Measurements from ENCODE around the gene ZNF335. TPM values are rescaled to one million over a fixed set of nuclear protein-coding genes. Genes with fewer than 3 reads are reported as not detected.

Gene ZNF335
- total RNA-seq, 1 donor from 2014 or later = 24.1 TPM

DNA sequence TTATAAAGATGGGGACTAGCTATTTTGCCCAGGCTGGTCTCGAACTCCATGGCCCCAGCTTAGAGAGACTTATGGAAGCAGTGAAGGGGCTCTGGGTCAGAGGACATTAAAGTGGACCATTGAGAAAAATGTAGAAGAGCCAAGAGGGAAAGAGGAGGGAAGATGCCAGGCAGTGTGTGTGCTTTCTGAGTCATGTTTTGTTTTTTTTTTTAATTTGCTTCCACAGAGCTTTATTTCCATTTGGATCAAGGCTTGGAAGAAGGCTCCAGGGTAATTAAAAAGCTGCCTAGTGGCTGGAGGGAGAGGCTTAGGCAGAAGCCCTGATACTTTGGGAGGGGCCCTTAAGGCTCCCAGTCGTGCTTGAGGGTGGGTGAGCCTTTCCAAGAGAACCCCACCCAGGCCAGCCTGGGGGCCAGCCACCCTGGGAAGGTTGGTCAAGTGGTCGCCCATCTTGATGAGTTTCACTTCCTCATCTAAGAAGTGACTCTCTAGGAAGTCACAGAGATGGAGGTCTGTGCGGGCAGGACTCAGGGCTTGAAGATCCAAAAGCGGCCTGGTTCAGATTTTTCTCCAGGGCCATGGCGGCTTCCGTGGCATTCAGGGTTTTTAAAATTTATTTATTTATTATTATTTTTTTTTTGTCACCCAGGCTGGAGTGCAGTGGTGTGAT, 3.0 kb upstream of the ZNF335 start:
- no peak for DNase-seq (ENCODE audit: extremely low spot score in 2 of 2)
- intact Hi-C loops (cut with DNase I) = no loop called here
- Histone ChIP-seq H3K36me3 (no peaks in the 10 kb centered on the region), H3K4me1 (peaks cover 19% of the 10 kb centered on the region), H3K4me3 (no peak overlapping the region), H3K9me3 (no peaks in the 10 kb centered on the region), H3K27ac (no peak overlapping the region), H3K27me3 (no peaks in the 10 kb centered on the region)
- TF ChIP-seq POLR2A (IDR thresholded peaks at IDR 0.05) = no peak
- no peak for TF ChIP-seq POLR2AphosphoS5 (IDR thresholded peaks at IDR 0.05; ENCODE audit: insufficient read depth in 1 of 2, low read depth in 1 of 2)
- TF ChIP-seq, protein P1, sequence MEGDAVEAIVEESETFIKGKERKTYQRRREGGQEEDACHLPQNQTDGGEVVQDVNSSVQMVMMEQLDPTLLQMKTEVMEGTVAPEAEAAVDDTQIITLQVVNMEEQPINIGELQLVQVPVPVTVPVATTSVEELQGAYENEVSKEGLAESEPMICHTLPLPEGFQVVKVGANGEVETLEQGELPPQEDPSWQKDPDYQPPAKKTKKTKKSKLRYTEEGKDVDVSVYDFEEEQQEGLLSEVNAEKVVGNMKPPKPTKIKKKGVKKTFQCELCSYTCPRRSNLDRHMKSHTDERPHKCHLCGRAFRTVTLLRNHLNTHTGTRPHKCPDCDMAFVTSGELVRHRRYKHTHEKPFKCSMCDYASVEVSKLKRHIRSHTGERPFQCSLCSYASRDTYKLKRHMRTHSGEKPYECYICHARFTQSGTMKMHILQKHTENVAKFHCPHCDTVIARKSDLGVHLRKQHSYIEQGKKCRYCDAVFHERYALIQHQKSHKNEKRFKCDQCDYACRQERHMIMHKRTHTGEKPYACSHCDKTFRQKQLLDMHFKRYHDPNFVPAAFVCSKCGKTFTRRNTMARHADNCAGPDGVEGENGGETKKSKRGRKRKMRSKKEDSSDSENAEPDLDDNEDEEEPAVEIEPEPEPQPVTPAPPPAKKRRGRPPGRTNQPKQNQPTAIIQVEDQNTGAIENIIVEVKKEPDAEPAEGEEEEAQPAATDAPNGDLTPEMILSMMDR (IDR thresholded peaks at IDR 0.05) = no peak

DNA sequence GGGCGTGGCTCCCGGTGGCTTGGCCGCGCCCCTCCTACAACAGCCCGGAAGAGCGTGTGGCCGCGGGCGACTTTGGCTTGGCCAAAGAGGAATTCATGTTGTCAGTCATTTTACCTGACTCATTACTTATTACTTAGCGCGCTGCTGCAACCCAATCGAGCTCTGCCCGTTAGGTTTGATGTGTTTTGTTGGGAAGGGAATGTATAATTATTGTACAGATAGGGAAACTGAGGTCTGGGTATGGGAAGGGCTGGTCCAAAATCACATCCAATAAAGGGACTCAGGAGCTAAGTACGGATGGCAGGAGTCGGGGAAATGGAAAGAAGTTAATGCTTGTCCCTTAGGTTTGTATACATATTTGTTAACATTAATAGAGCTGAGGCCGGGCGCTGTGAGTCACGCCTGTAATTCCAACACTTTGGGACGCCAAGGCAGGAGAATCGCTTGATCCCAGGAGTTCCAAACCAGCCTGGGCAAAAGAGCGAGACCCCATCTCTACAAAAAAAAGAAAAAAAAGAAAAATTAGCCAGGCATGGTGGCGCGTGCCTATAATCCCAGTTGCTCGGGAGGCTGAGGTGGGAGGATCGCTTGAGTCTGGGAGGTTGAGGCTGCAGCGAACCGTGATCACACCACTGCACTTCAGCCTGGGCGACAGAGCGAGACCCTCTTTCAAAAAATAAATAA, 639 bp upstream of the ZNF335 start:
- TF ChIP-seq POLR2A (IDR thresholded peaks at IDR 0.05) = no peak
- Histone ChIP-seq H3K36me3 (peaks cover 0 to 18% of the 10 kb centered on the region in 2 donors), H3K4me1 (peaks cover 30% of the 10 kb centered on the region), H3K27ac (peak overlapping the region; percentile 98), H3K4me3 (peak overlapping the region; percentile 60 to 92), H3K9me3 (no peaks in the 10 kb centered on the region), H3K27me3 (no peaks in the 10 kb centered on the region)
- intact Hi-C loops (cut with DNase I) = no loop called here
- no peak for DNase-seq (ENCODE audit: extremely low spot score in 2 of 2)

DNA sequence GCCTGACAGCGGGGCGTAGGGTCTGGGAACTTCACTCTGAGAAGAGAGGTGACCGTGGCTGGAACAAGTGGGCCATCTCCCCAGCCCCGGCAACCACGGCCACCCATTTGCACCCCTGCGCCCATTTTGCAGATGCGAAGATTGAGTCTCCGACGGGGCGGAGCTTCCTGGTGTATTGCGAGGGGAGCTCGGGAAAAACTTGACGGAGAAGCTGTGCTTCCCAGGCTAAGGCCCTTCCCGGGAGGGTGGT, 653 bp downstream of the ZNF335 start:
- TF ChIP-seq POLR2A (IDR thresholded peaks at IDR 0.05) (no peak), POLR2AphosphoS5 (IDR thresholded peaks at IDR 0.05; ENCODE audit: insufficient read depth in 1 of 2, low read depth in 1 of 2) (no peak)
- TF ChIP-seq, protein P1 (IDR thresholded peaks at IDR 0.05) = no peak
- Histone ChIP-seq H3K9me3 (no peaks in the 10 kb centered on the region), H3K27me3 (no peaks in the 10 kb centered on the region), H3K36me3 (peaks cover 0 to 30% of the 10 kb centered on the region in 2 donors), H3K4me1 (peaks cover 30% of the 10 kb centered on the region), H3K27ac (peak overlapping the region; percentile 98), H3K4me3 (peak overlapping the region; percentile 60 to 92)
- intact Hi-C loops (cut with DNase I) = no loop called here
- DNase-seq (ENCODE audit: extremely low spot score in 2 of 2) = no peak

DNA sequence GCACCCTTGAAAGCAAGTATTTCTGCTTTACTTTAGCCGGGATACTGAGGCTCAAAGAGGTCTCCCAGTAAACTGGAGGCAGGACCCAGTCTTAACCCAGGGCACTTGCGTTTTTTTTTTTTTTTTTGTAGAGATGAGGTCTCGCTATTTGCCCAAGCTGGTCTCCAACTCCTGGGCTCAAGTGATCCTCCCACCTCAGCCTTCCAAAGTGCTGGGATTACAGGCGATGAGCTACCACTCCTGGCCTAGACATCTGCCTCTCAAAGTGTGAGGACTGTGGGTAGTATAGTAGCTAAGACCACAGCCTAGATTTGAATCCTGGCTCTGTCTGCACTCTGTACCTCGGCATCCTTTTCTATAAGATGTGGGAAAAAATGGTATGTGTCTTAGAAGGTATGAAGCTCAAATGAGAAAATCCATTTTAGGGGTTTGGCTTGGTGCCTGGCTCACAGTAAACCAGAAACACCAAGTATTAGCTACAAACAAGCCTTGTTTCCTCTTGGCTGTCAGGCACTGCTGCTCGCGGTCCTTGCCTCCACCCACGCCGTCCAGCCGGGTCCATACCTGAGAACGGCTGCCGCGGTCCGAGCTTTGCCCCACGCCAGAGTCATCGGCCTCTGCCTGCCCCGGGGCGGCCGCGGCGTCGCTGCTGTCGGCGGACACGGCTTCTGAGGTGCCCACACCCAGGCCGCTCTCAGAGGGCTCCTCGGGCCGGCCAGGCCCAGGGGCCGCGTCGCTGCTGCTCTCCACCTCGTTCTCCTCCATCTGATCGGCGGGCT, 1.2 kb downstream of the ZNF335 start:
- no peaks in the 10 kb centered on the region for H3K9me3 ChIP-seq
- TF ChIP-seq POLR2AphosphoS5 (IDR thresholded peaks at IDR 0.05; ENCODE audit: insufficient read depth in 1 of 2, low read depth in 1 of 2) (no peak), POLR2A (IDR thresholded peaks at IDR 0.05) (no peak)
- TF ChIP-seq, protein P1 (IDR thresholded peaks at IDR 0.05) = no peak
- intact Hi-C loops (cut with DNase I) = no loop called here
- peak overlapping the region; percentile 60 to 92 for H3K4me3 ChIP-seq
- H3K27ac ChIP-seq = peak overlapping the region; percentile 98
- peaks cover 30% of the 10 kb centered on the region for H3K4me1 ChIP-seq
- H3K27me3 ChIP-seq = no peaks in the 10 kb centered on the region
- no peak for DNase-seq (ENCODE audit: extremely low spot score in 2 of 2)
- H3K36me3 ChIP-seq = peaks cover 0 to 31% of the 10 kb centered on the region in 2 donors

DNA sequence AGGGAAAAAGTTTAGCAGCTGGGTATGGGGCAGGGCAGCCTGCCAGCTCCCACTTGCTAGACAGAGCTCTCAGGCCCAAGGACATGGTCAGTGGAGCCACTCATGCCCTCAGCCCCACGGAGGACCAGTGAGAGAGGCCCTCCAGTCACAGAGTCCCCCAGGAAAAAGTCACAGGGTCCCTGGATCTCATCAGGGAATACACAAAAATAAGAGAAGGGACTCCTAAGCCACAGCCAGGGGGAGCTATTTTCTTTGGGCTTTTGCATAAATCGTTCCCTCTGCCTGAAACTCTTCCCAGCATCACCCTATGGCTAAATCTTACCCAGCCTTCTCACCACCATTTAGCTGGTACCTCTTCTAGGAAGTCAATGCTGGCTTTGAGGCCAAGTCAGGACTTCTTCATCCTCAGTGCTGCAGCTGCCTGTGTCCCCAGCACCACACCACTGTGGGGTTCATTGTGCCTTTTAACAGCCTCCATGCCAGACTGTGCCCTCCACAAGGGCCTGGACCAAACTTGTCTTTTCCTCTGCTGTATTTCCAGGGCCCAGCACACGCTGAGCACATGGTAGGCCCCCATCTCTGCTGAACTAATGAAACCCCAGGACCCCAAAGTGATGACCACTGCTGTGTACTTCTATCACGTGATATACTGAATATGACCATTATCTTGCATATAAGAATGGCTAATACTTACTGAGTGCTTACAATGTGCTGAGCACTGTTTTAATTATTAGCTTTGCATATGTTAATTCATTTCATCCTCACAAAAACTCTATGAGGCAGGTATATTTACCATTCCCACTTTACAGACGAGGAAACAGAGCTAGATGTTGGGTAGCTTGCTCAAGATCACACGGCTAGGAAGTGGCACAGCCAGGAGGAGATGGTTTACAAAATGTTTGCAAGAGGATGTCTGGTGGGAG, 2.0 kb downstream of the ZNF335 start:
- no peaks in the 10 kb centered on the region for H3K9me3 ChIP-seq
- peaks cover 30% of the 10 kb centered on the region for H3K4me1 ChIP-seq
- no peaks in the 10 kb centered on the region for H3K27me3 ChIP-seq
- peak overlapping the region; percentile 98 for H3K27ac ChIP-seq
- intact Hi-C loops (cut with DNase I) = loop anchor here (10.0 kb wide), 1 partner anchor 155 kb away; the partner anchor contains the start of gene UBE2C
- H3K4me3 ChIP-seq = peak overlapping the region; percentile 60 to 92
- no peak for DNase-seq (ENCODE audit: extremely low spot score in 2 of 2)
- peaks cover 0 to 40% of the 10 kb centered on the region in 2 donors for H3K36me3 ChIP-seq
- TF ChIP-seq POLR2AphosphoS5 (IDR thresholded peaks at IDR 0.05; ENCODE audit: insufficient read depth in 1 of 2, low read depth in 1 of 2) (no peak), POLR2A (IDR thresholded peaks at IDR 0.05) (no peak)
- TF ChIP-seq, protein P1 (IDR thresholded peaks at IDR 0.05) = peak in 2 of 3 experiments; percentile 10 to 48

Measured in vagina (tissue), 2 donors.